DND-41 (cell line): ENCODE results near the gene SIKE1.

Source experiments
- CTCF ChIP-seq: IDR thresholded peaks from 2 replicates; pipeline ENCODE4 v1.5.1; 2012; ENCODE audit warnings: borderline replicate concordance, low read length, moderate library complexity, mild to moderate bottlenecking; ENCODE audit not compliant: poor library complexity, severe bottlenecking; ENCODE audit errors: extremely low read depth
- EZH2 ChIP-seq: IDR thresholded peaks from 3 replicates; pipeline ENCODE4 v1.6.1; 2012; ENCODE audit warnings: borderline replicate concordance, low read depth, mild to moderate bottlenecking, moderate library complexity, low read length, inconsistent platforms; ENCODE audit not compliant: severe bottlenecking

GRCh38 chr1:114770989-114771388 lies 9.5 kb downstream of the SIKE1 start:
- TF ChIP-seq CTCF (no peak), EZH2 (no peak)
